GF-D8 (cell line): Measurements from ENCODE around the gene VPS35.
"Not testable (repeated sequence)": the region's sequence is repeated elsewhere in the genome, so short reads cannot be mapped to it uniquely, and the experiment has no call there.

Experiments
- DNase-seq: peaks from one replicate; lab custom pipeline; 2025; lab: John Stamatoyannopoulos, UW

The VPS35 gene

GRCh38 chr16:46712911-46713310 lies 23.9 kb upstream of the VPS35 start:
- DNase-seq: peak; percentile 62

GRCh38 chr16:46711106-46712058 lies 22.4 kb upstream of the VPS35 start:
- DNase-seq: no peak

- no peak for DNase-seq
Measured at GRCh38 chr16:46709469-46710005, 20.6 kb upstream of the VPS35 start.

- DNase-seq: no peak
Measured at GRCh38 chr16:46706642-46707041, 17.7 kb upstream of the VPS35 start.

- DNase-seq: no peak
Measured at GRCh38 chr16:46702030-46702429, 13.1 kb upstream of the VPS35 start.

- DNase-seq: no peak
Measured at GRCh38 chr16:46701615-46702014, 12.6 kb upstream of the VPS35 start.

- DNase-seq: no peak
Measured at GRCh38 chr16:46700048-46700447, 11.1 kb upstream of the VPS35 start.

GRCh38 chr16:46696957-46697356 lies 8.0 kb upstream of the VPS35 start:
- DNase-seq: no peak

- DNase-seq: no peak
Measured at GRCh38 chr16:46695937-46696336, 7.0 kb upstream of the VPS35 start.

- DNase-seq: no peak
Measured at GRCh38 chr16:46693598-46693997, 4.6 kb upstream of the VPS35 start.

GRCh38 chr16:46691726-46692125 lies 2.7 kb upstream of the VPS35 start:
- no peak for DNase-seq

GRCh38 chr16:46690281-46691178 lies 1.6 kb upstream of the VPS35 start:
- DNase-seq: no peak

- peak; percentile 93 for DNase-seq
Measured at GRCh38 chr16:46689365-46690280, 645 bp upstream of the VPS35 start, which contains the start of gene ORC6. Gene ORC6 (plus strand): TSS chr16:46689659. CDS start chr16:46689706, 47 bp downstream.

GRCh38 chr16:46688101-46688653 lies 801 bp downstream of the VPS35 start:
- DNase-seq: peak; percentile 64

- DNase-seq: no peak
Measured at GRCh38 chr16:46687486-46687885, 1.5 kb downstream of the VPS35 start.

GRCh38 chr16:46686815-46687473 lies 2.0 kb downstream of the VPS35 start:
- no peak for DNase-seq

GRCh38 chr16:46681867-46682266 lies 7.1 kb downstream of the VPS35 start:
- DNase-seq: not testable (repeated sequence)

GRCh38 chr16:46677943-46678342 lies 11.0 kb downstream of the VPS35 start:
- DNase-seq: not testable (repeated sequence)

- DNase-seq: peak; percentile 32
Measured at GRCh38 chr16:46673320-46674013, 15.5 kb downstream of the VPS35 start.

GRCh38 chr16:46662123-46662522 lies 26.9 kb downstream of the VPS35 start:
- DNase-seq: no peak
